Stimulated activated CD4-positive, alpha-beta T cell treated with anti-CD3 and anti-CD28 coated beads, Interleukin-15, amount 100 ng/mL, for 24 hours (primary cell): ENCODE data around the gene CGGBP1.

ENCODE experiments used
- DNase-seq: peaks from one replicate; pipeline ENCODE4 v3.0.0-alpha.2; 2020

Gene CGGBP1, protein sequence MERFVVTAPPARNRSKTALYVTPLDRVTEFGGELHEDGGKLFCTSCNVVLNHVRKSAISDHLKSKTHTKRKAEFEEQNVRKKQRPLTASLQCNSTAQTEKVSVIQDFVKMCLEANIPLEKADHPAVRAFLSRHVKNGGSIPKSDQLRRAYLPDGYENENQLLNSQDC

DNA sequence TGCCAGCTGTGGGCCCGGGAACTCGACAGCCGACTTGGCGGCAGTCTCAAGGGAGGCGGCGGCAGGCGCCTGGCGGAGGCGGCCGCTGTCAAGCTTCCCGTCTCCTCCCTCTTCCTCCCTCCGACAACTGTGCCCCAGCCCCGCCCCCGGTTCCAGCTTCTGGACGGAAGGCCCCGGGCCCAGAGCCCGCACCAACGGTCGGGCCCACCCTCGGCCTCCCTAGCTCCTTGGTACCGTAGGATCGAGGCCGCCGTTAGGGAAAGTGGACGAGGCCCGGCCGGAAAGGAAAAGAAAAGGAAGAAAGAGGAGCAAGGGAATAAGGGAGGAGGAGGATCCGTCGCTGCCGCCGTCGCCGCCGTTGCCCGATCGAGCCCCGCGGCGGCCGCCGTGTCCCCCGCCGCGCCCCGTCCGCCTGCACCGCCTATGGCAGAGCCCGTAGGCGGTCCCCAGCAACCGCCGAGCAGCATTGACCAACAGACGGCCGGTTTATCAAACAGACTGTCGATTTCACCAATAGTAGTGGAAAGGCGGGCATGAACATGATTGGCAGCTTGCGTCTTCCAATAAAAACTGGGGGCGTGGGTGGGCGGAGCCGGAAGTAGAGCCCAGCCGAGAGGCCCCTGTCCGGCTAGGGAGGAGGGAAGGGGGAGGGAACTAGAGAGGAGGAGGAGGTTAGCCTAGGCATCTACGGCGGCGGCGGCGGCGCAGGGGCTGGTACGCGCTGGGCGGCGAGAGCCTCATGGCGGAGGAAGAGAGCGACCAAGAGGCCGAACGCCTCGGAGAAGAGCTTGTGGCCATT, at the start of gene CGGBP1, which contains the start of gene ZNF654:
TSS of gene CGGBP1 (minus strand) at position 425 of the 799 bp plus-strand sequence. CDS start 3,029 bp downstream, outside the sequence.
TSS of gene ZNF654 (plus strand) at position 675 of the 799 bp plus-strand sequence. CDS start at position 740, 65 bp downstream.
- DNase-seq = peak; percentile 98

DNA sequence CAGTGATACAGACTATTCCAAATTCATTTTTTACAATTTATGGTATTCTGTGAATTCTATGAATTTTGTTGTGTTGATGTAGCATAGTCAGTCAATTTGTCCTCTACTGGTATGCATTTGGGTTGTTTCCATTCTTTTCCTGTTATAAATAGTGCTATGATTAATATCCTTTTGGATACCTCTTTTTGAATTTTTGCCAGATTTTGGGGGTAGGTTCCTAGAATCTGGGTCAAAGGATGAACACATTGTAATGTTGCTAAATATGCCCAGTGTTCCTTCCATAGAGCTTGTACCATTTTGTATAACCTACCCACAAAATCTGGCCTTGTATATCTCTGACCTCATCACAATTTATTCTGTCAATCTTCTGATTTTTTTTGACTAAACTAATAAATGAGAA, 46.5 kb upstream of the CGGBP1 start:
- no peak for DNase-seq

DNA sequence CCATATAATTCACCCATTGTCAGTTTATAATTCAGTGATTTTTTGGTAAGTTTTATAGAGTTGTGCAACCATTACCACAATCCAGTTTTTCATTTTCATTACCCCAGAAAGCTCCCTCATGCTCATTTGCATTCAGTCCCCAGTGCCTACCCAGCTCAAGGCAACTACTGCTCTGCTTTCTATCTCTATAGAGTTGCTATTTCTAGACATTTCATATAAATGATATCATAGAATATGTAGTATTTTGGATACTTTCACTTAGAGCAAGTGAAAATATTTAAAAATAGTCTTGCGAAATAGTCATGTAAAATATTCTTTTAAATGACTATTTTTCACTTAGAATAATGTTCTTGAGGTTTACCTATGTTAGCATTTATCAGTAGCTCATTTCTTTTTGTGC, 42.3 kb upstream of the CGGBP1 start:
- no peak for DNase-seq

DNA sequence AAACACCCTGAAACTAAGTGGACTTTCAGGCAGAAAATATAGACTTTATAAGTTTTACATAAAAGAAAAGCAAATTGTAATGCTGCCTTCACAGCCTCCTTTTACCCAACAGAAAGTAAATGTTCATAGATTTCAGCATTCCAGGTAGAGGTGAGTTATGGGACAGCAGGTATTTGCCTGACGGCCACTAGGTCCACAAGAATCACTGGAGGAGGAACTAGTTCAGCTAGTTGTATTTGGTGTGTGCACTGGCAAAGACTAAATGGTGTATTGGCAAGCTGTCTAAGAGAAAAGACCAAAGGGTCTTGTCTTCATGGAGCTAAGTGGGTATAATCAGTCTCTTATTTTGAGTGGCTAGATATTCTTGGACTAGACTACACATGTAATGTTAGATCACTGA, 34.5 kb upstream of the CGGBP1 start:
- no peak for DNase-seq

DNA sequence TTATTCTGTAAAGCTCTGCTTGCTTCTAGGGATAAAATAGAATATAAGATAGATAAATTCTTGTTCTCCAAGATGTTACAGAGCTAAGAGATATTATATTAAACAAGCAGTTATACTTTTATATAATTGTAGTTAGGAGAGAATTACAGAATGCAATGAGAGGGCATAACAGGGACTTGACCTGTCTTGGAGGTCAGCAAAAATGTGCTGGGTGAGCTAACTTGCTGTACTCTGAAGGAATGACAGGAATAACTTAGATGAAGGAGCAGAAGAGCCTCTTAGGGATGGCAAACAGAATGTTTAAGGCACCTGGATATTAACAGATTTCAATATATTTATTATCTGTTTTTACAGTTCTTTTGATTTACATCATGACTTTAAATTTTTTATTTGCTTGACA, 33.5 kb upstream of the CGGBP1 start:
- no peak for DNase-seq

DNA sequence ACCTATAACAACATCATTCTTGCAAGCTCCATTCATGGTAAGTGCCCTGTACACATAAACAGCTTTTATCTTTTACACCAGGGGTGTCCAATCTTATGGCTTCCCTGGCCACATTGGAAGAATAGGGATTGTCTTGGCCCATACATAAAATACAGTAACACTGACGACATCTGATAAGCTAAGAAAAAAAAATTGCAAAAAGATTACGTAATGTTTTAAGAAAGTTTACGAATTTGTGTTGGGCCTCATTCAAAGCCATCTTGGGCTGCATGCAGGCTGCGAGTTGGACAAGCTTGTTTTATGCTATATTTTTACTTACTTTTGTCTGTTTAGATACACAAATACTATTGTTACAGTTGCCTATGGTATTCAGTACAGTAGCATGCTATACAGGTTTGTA, 31.9 kb upstream of the CGGBP1 start:
- DNase-seq = no peak

DNA sequence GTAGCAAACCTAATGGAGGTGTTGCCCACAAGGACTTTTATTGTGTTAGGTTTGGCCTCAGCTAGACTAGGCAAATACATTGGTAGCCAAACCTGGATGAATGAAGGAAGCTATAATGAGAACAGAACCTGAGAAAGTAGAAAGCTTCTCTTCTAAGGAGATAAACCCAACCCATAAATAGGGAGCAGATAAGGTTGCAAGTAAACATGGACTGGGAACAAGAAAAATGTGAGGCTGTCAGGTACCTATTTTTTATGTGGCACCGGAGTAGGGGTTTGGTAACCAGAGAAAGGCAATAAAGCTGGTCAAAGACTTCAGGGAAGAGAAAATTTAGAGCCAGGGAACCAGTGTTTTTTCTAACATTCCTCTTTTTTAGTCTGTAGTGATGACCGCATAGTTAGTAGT, 25.3 kb upstream of the CGGBP1 start:
- DNase-seq = no peak

DNA sequence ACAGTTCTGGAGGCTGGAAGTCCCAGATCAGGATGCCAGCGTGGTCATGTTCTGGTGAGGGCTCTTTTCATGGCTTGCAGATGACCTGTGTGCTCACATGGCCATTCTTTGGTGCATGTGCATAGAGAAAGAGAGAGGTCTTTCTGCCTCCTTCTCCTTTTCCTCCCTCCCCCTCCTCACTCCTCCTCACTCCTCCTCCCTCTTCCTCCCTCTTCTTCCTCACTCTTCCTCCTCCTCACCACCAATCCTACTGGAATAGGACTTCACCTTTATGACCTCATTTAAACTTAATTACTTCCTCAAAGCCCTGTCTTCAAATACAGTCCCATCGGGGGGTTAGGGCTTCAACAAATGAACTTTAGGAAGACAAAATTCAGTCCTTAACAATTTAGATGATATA, 24.0 kb upstream of the CGGBP1 start:
- DNase-seq = no peak

DNA sequence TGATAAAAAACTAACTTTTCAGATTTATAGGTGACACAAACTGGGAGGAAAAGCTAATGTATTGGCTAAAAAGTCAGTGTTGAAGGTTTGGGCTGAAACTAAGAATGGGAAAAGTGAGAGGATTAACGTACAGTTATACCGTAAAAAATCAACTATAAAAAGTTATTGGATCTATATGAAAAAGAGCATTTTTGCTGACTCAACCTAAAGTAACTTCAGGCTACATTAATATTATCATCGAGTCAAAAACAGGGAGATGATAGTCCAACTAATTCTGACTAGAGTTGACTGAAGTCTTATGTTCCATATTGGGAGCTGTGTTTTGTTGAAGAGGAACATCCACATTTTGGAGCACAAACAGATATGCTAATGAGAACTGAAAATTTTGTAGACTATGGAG, 20.1 kb upstream of the CGGBP1 start:
- no peak for DNase-seq

DNA sequence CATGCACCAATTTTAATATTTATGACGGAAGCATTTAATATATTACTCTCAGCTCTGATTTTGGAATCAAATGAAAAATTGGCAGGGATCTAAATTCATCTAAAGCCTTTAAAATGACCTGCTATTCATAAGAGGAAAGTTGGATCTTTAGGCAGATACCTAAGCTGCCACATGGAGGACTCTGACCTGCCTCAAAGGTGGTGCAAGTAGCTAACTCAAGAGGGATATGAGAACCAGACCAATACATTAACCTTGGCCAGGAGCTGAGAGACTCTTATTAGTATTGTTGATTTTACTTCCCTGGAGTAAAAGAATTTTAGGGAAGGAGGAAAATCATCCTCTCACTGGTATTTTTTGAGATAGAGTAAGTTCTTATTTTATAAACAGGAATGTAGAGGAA, 17.9 kb upstream of the CGGBP1 start:
- no peak for DNase-seq

DNA sequence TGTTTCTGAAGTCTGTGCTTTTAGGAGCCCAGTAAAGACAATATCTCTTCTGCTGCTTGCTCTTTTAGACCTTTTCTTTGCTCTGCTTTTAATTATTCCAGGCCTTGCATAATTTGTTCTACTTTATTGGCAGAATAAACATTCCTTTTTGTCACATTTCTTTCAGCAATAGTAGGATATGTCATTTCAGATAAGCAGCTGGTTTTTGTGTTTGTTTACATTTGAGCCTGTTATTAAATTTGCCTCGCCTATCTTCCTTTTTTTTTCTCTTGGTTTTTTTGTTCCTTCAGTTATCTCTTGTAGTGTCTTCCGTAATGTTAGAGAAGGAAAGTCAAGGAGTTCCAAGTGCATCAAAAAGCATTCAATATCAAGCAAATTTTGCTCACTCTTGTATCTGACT, 16.7 kb upstream of the CGGBP1 start:
- no peak for DNase-seq

DNA sequence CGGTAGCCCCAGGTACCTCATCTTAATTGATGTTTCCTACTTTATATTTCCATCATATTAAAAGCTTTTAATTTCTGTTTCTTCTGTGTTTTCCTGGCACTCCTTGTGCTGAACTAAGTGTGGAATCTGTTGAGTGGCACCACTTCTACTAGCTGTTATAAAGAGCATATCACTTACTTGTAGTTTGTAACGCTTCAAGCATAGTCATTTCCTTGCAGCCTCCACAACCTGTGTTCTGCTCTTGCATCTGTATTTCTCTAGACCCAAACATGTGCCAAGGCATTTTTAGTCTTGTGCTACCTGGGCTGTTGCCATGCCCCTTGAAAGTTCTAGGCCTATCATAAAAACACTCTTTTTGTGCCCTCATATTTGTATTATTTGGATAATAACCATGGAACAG, 16.3 kb upstream of the CGGBP1 start:
- DNase-seq = no peak

DNA sequence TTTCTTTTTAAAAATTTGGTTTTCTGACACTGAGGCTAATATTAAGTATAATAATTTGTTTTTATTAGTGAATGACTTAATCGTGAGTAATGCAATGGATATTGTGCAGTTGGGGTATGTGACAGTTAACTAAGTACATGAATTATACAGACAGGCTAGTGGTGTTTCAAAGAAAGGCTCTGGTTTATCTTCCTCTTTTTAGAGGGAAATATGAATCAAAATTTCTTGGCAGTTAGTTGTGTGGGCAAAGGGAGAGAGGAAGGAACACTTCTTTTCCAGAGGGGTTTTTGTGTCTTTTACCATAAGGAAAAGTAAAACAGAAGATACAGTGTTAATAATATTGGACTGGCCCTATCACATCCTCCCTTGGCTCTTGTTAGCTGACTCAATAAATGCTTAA, 2.9 kb upstream of the CGGBP1 start:
- no peak for DNase-seq

DNA sequence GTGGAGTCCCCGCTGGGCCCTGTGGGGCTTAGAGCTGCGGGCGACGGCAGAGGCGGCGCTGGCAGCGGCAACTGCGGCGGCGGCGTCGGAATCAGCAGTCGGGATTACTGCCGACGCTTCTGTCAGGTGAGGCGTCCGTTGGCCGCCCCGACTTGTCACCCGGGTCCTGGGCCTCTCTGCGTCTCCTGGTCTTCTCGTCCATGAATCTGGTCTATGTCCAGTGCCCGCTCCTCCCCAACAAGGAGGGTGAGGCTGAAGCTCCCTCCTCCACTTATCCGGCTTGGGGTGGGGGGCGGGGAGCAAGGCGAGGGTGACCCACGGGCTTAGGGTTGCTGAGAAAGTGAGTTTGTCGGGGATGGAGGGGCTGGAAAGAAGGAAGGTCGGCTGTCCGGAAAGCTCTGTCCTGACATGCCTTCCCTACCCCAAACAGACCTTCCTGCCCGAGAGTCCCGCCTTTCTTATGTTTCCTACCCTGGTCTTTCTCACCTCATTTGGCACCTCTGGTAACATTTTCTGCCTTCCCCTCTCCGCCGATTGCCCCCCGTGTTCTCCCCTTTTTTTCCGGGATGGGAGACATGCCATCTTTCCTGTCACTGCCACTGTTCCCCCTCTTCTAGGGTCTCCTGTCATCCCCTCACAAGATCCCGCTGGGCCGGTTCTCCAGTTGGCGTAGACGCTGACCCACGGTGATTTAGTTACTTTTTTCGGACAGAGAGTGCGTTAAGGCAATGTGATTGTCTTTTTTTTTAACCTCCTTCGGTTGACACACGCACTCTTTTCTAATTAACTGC, 770 bp upstream of the CGGBP1 start:
- no peak for DNase-seq

DNA sequence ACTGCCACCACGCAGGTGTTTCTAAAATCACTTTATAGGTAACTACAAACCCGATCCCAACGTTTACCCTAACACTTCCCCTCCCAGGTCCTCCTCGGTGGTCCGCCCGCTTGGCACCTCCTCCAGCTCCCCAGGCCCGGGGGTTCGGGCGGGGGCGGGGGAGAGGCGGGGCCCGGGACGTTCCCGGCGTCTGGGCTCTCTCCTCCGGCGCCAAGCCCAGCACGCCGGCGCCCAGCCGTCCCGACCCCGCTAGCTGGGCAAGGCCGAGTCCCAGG, 562 bp downstream of the CGGBP1 start:
- DNase-seq = no peak

DNA sequence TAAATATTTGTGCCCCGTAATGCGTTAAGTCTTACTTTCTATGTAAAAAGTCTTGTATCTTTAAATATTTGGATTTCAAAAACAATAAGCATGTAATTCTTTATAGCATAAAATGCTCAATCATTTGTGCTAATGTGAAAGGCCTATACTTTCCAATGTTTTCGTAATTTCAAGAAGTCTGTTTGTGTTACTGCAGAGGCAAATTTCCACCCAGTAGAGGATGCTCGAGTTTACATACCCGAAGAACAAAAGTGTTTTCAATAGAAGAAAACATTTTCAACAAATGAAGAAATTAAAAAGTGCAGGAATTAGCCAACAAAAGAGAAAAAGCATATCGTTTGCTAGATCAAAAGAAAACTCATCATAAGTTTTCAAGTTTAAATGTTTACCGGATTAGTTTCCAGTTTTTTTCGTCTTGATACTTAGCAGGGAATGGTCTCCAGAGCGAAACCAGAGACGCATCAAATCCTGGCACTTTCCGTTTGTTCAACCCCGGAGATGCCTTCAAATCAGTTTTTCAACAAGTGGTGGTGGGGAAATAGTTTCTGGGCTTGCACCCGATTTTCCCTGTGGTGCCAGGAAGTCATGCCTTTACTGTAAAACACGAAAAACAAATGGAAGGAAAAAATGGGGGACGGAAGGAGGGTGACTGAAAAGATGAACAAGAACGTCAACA, 1.0 kb downstream of the CGGBP1 start:
- DNase-seq = no peak

DNA sequence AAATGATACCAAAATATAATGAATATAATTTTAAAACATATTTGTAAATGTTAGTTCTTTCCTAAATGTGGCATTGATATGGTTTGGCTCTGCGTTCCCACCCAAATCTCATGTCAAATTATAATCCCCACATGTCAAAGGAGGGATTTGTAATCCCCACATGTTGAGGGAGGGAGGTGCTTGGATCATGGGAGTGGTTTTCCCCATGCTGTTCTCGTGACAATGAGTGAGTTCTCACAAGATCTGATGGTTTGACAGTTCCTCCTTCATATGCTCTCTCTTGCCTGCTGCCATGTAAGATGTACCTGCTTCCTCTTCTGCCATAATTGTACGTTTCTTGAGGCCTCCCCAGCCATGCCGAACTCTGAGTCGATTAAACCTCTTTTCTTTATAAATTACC, 12.0 kb downstream of the CGGBP1 start:
- DNase-seq = no peak

DNA sequence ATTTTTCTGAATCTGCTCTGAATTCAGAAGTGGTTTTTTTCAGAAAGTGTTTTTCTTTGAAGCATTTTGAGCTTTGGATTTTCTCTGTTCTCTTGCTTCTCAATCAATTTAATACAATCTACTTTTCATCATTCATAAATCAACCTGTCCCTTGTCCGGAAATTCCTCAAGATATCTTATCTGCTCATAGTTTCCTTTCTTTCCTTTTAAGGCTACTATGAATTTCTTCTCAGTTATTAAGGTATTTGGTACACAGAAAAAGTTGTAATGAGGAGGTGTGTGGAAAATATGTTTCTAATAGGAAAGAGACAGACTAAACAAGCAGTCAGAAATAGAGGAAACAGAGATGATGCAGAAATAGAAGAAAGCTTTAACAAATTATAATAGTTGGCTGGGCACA, 14.4 kb downstream of the CGGBP1 start:
- no peak for DNase-seq

DNA sequence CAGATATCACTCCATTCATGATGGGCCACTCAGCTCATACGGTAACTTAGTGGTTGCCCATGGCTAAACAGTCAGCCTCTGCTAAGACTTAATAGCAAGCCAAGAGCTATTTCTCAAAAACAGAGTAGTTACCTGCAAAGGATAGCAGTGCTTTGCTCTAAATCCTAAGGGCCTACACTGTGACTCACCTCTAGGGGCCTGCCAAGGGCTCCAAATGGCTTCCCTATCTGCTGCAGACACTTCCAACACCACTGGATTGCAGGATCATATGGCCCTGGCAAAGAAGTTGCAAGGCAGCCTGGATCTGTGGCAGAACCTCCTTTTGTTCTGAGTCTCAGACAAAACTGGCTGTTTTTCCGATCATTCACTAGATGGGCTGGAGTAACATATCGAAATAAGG, 17.8 kb downstream of the CGGBP1 start:
- no peak for DNase-seq

DNA sequence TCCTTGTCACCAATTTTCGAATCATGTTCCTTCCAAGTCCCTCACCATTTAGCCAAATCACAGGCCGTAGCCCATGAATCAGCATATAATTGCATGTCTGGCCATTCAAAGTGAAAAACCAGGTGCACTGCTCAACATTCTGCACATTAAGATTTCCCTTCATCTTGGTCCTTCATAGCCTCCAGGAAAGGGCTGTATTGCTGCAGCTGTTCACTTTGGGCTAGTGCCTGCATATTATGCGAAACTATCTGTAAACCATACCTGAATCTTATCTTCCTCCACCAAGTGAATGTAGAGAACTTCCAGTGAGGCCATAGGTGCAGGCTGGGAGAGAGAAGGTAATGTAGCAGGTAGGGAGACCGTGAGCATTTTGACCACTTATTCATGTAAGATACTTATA, 18.3 kb downstream of the CGGBP1 start:
- DNase-seq = no peak

DNA sequence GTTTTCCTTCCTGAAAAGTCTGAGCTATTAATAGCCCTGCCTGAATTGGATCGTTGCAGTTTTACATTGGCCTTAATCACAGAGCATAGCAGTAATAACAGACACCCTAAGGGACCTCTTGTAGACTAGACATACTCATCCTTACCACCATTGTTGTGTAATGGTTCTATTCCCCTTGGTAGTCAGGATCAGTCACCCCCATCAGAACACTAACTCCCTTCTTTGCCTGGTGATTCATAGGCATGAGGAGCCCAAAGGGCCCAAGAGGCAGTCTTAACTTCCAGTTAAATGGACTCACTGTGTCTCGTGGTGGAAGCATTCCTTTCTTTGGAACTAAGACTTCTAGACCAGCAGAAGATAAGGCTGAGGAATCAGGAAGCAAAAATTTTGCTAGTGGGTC, 20.2 kb downstream of the CGGBP1 start:
- DNase-seq = no peak

DNA sequence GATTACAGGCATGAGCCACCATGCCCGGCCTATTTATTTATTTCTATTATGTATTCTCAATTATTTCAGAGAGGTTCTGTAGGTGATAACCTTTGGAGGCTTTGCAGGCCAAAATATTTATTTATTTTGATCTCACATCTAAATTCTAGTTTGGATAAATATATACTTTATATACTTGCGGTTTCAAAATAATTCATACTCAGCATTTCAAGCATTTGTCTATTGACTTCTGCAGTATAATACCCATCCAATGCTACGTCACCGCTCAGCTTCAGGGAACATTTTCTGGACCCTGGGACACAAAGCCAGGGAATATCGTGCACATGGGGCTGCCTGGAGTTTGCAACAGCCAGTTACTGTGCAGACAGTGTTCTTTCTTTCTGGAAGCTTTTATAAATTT, 22.6 kb downstream of the CGGBP1 start:
- no peak for DNase-seq

DNA sequence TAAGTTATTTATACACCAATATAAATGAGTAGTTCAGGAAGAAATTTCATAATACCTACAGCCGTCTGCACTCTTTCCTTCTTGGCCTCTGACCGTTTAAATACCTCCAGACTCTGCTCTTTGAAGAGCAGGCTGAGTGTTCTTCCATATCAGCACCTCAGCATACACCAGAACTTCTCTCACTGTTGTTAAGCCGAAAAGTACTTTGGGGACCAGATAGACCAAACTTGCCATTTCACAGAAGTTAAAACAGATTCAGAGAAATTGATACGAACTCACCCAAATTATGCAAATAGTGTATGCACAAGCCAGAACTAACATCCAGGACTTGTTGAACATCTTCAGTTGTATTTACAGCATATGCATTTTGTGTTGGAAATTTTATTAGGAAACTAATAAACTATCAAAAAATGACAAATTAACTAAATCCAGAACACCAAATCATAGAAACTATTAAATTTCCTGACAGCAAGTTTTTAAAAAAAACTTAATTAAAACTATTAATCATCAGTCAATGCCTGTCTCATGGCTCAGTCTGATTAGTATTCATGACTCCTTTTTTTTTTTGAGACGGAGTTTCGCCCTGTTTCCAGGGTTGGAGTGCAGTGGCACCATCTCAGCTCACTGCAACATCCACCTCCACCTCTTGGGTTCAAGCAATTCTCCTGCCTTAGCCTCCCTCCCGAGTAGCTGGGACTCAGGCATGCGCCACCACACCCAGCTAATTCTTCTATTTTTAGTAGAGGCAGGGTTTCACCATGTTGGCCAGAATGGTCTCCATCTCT, 24.1 kb downstream of the CGGBP1 start:
- no peak for DNase-seq
